HG02678 (cell line): Measurements from ENCODE around the gene SLC28A1.

Source experiments
- ATAC-seq: cut with Tn5 transposase; IDR thresholded peaks from one replicate; pipeline ENCODE4 v1.9.1; 2021; ENCODE audit warnings: mild to moderate bottlenecking, moderate library complexity; ENCODE audit not compliant: unreplicated experiment

Gene SLC28A1

DNA sequence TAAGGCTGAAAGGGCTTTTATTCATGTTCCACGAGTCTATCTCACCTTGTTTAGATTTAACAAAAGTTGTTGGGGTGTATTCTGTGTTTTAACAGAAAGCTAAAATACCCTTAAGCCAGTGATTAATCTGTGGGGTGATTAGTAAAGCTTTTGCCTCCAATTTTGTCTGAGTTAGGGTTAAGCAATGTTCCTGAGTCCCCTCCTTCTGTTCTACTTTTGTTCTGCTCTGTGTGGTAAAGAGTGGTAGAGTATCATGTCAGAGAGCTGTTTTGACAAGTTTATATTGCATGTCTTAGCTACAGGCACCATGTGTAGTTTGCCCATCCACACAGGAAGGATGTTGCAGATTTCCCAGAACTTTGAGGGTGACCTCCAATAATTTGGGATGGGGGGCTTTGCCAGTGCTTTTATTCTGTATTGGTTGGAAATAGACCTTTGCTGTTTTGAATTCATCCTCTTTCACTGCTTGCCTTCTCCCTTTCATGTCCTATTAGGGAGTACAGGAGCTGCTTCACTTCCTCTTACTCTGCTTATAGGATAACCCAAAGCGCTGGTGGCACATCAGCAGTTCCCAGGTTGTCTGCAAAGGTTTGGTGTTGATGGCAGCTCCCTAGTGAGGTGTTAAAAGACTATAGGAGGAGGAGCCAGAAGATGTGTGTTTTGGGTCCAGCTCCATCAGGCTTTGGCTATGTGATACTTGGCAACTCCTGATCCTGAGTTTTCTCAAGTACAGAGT, 104.6 kb downstream of the SLC28A1 start:
- ATAC-seq, result no peak

DNA sequence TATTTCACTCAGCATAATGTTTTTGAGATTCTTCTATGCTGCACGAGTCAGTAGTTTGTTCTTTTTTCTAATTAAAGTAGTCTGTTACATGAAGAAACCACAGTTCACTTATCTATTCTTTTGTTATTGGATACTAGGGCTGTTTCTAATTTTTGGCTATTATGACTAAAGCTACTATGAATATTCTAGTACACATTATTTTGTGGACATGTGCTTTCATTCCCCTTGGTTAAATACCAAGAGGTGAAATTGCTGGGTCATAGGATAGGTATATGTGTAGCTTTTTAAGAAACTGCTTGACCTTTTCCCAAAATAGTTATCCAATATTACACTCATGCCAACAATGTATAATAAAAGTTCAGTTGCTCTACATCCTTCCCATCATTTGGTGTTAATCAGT, 106.0 kb downstream of the SLC28A1 start:
- no peak for ATAC-seq

DNA sequence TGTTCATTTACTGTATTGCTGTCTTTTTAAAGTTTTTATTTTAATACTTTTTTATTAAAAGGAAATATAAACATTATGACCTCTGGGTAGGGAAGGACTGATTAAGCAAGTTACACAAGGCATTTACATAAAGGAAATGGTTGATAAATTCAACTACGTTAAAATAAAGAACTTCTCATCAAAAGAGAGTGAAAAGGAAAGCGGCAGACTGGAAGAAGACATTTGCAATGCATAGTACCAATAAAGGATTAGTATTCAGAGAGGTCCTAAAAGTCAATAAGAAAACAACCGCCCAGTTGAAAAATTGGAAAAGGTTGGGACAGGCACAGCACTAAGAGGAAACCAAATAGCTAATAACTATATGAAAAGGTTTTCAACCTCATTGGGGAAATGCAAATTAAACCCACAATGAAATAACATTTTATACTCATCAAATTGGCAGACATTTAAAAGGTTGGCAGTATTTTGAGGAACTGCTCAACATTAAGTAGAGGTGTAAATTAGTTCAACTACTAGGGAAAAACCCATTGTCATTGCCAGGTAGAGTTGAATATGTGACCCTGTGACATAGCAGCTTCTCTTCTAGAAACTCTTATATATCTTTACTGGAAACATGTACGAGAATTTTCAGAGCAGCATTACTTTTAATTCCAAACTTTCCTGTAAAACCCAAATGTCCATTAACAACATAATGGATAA, 106.7 kb downstream of the SLC28A1 start:
- ATAC-seq, result no peak

DNA sequence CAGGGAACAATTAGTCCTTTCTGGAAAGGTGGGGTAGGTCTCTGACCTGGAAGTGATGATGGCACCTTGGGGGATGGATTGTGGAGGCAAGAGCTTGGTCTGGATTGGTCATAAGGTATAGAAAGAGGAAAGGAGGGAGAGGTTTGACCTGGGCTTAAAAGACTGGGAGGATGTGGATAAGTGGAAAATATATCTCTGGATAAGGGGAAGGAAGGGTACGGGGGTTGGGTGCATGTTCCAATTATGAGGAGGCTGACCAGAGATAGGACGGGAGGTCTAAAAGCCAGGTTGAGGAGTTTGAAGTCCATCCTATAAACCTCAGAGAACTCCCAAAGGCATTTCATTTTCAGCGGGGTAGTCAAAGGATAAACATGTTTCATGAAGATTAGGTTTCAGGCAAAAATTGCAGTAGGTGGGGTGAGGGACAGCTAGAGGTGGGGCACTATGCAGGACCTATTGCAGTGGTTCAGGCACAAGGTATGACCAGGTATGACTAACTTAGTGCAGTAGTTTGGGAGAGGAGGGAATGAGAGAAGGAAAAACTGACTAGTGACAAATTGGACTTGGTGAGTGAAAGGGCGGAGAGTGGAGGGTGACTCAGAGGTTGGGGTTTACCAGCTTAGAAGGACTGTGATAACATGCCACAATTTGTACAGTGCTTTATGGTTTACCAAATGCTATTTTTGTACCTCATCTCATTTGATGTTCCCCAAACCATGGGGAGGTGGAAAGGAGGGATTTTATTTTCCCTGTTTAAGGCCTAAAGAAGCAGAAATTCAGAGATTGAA, 107.9 kb downstream of the SLC28A1 start:
- ATAC-seq, result no peak
